CD14-positive monocyte (primary cell): Measurements from ENCODE around the gene PIM3. TPM values are rescaled to one million over a fixed set of nuclear protein-coding genes. Genes with fewer than 3 reads are reported as not detected.

Experiments used
- DNase-seq, 3 donors: peaks; one replicate each; pipeline ENCODE4 v3.0.0-alpha.2; 2011 to 2022
- H2AFZ ChIP-seq: 2 replicates; pipeline ENCODE4 v1.6.0; 2012; ENCODE audit warnings: mild to moderate bottlenecking, low read depth, low read length, inconsistent platforms; ENCODE audit not compliant: insufficient read depth, poor library complexity, severe bottlenecking
- H3K27ac ChIP-seq, 2 donors: 1 replicate in 1 of 2; 2 replicates in 1 of 2; pipeline ENCODE4 v1.5.1; 2012 to 2013; ENCODE audit warnings: low read length in 2 of 2, control low read depth in 1 of 2, inconsistent platforms in 1 of 2, low read depth in 1 of 2, mild to moderate bottlenecking in 1 of 2
- H3K27me3 ChIP-seq, 2 donors: one replicate each; pipeline versions ENCODE4 v1.6.0 to v1.6.1; 2011 to 2013; ENCODE audit warnings: low read length in 2 of 2; ENCODE audit not compliant: control insufficient read depth in 2 of 2, insufficient read depth in 2 of 2
- H3K36me3 ChIP-seq, 2 donors: replicated peaks in 1 of 2; 1 replicate in 1 of 2; 2 replicates in 1 of 2; pipeline versions ENCODE4 v1.5.1 to v1.6.1; 2012 to 2013; ENCODE audit warnings: low read length in 2 of 2, control low read depth in 1 of 2, inconsistent platforms in 1 of 2, mild to moderate bottlenecking in 1 of 2; ENCODE audit not compliant: insufficient read depth in 2 of 2, control insufficient read depth in 1 of 2
- H3K4me1 ChIP-seq, 2 donors: 1 replicate in 1 of 2; 2 replicates in 1 of 2; pipeline versions ENCODE4 v1.5.1 to v1.6.1; 2012 to 2013; ENCODE audit warnings: low read length in 2 of 2, control low read depth in 1 of 2, inconsistent platforms in 1 of 2, mild to moderate bottlenecking in 1 of 2, moderate library complexity in 1 of 2; ENCODE audit not compliant: insufficient read depth in 2 of 2, control insufficient read depth in 1 of 2
- H3K4me2 ChIP-seq: replicated peaks from 2 replicates; pipeline ENCODE3; 2012; ENCODE audit warnings: low read length, moderate library complexity, mild to moderate bottlenecking; ENCODE audit not compliant: poor library complexity, severe bottlenecking; ENCODE audit errors: extremely low read depth
- H3K4me3 ChIP-seq, 3 experiments: fragments of 200-600 bp in 1 of 3; sonication (generic) in 1 of 3; replicated peaks in 1 of 3; 1 replicate in 2 of 3; 2 replicates in 1 of 3; pipeline ENCODE4 v1.5.1; 2011 to 2013; ENCODE audit warnings: low read length in 3 of 3, mild to moderate bottlenecking in 3 of 3, control low read depth in 2 of 3, low read depth in 2 of 3, inconsistent platforms in 1 of 3, moderate library complexity in 1 of 3
- H3K79me2 ChIP-seq: 2 replicates; pipeline ENCODE4 v1.6.0; 2012; ENCODE audit warnings: mild to moderate bottlenecking, control low read depth, inconsistent platforms, low read length, moderate library complexity; ENCODE audit not compliant: insufficient read depth
- H3K9ac ChIP-seq: 2 replicates; pipeline ENCODE4 v1.6.0; 2017; ENCODE audit warnings: low read length, mild to moderate bottlenecking; ENCODE audit not compliant: insufficient read depth, poor library complexity, severe bottlenecking
- H3K9me3 ChIP-seq, 2 donors: replicated peaks in 1 of 2; 1 replicate in 1 of 2; 2 replicates in 1 of 2; pipeline versions ENCODE4 v1.5.1 to v1.6.1; 2012 to 2013; ENCODE audit warnings: low read length in 2 of 2, control low read depth in 1 of 2; ENCODE audit not compliant: control insufficient read depth in 1 of 2, insufficient read depth in 1 of 2
- H4K20me1 ChIP-seq: 2 replicates; pipeline ENCODE4 v1.6.0; 2012; ENCODE audit warnings: mild to moderate bottlenecking, low read length, control low read depth, moderate library complexity; ENCODE audit not compliant: insufficient read depth
- H3K27ac Mint-ChIP-seq, 7 donors: one replicate each; pipeline ENCODE4 v1.8.0; 2020; ENCODE audit warnings: mild to moderate bottlenecking in 7 of 7, mixed read lengths in 7 of 7, moderate library complexity in 6 of 7, inconsistent platforms in 2 of 7
- H3K27me3 Mint-ChIP-seq, 3 donors: one replicate each; pipeline ENCODE4 v1.8.0; 2021 to 2022; ENCODE audit warnings: low read depth in 3 of 3, mild to moderate bottlenecking in 3 of 3, mixed read lengths in 3 of 3, moderate library complexity in 3 of 3, inconsistent platforms in 1 of 3
- H3K36me3 Mint-ChIP-seq, 2 donors: one replicate each; pipeline ENCODE4 v1.8.0; 2020; ENCODE audit warnings: mixed read lengths in 2 of 2, inconsistent platforms in 1 of 2, mild to moderate bottlenecking in 1 of 2
- H3K4me1 Mint-ChIP-seq: one replicate; pipeline ENCODE4 v1.8.0; 2020; ENCODE audit warnings: mild to moderate bottlenecking, mixed read lengths
- H3K4me3 Mint-ChIP-seq, 2 donors: one replicate each; pipeline ENCODE4 v1.8.0; 2020; ENCODE audit warnings: mild to moderate bottlenecking in 2 of 2, mixed read lengths in 2 of 2, moderate library complexity in 1 of 2
- H3K9me3 Mint-ChIP-seq, 7 donors: one replicate each; pipeline ENCODE4 v1.8.0; 2020 to 2022; ENCODE audit warnings: mixed read lengths in 7 of 7, mild to moderate bottlenecking in 6 of 7, moderate library complexity in 6 of 7, inconsistent platforms in 2 of 7
- WGBS: methylation state at CpG from one replicate; pipeline ENCODE4 v1.1.5; 2013; ENCODE audit warnings: missing lambda C conversion rate; ENCODE audit not compliant: insufficient coverage; 5-methylcytosine and 5-hydroxymethylcytosine counted together
- intact Hi-C, 2 donors: fragments of 100-400 bp; cut with micrococcal nuclease; formaldehyde crosslinking; loops; one replicate each; pipeline versions ENCODE4 v1.15.0 to v1.15.1; 2023
- polyA plus RNA-seq, 3 donors: library from polyadenylated mRNA; depleted of rRNA in 1 of 3; unstranded in 2 of 3; stranded (reverse) in 1 of 3; fragments of 300-500 nt in 2 of 3; fragments of >200 nt in 1 of 3; fragmentation: Illumina TruSeq in 2 of 3; gene quantifications; 1 replicate in 2 of 3; 2 replicates in 1 of 3; pipeline ENCODE4 v1.2.3, GENCODE V29; 2012 to 2021
- TF ChIP-seq, protein P1 (sequence below): fragments of 200-600 bp; IDR thresholded peaks from one replicate; pipeline ENCODE4 v1.8.0; 2022; ENCODE audit warnings: antibody characterized with exemption, mild to moderate bottlenecking

The PIM3 gene
- polyA plus RNA-seq, 3 donors: 38.8 to 135 (median 40.4) TPM

DNA sequence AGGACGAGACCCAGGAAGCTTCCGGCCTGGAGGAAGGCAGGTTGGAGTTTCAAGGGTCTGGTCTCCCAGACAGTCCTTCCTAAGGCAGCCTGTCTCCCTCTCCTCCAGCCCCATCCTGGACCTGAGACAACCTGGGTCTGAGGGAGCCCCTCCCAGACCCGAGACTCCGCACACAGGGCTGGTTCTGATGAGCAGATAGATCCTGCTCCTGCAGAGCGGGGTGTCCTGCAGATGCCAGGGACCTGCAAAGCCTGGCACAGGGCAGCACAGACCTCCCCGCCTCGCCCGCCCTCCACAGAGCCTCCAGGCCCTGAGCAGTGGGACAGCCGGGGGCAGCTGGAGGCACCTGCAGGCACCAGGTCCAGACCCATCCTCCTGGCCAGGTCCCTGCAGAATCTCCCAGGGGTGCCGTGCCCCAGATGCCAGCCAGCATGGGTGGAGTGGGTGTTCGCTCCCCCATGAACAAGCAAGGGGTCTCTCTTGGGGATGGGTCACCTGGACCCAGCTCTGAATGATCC, 7.8 kb downstream of the PIM3 start:
- Histone ChIP-seq H3K36me3 (peaks cover 17 to 18% of the 10 kb centered on the region in 2 donors), H3K27me3 (peaks cover 0 to 10% of the 10 kb centered on the region in 2 donors), H4K20me1 (peaks cover 51% of the 10 kb centered on the region), H3K9ac (no peak overlapping the region), H2AFZ (no peak overlapping the region), H3K79me2 (peaks cover 18% of the 10 kb centered on the region), H3K4me3 (peak overlapping the region in 1 of 3 experiments; percentile 69), H3K9me3 (no peaks in the 10 kb centered on the region), H3K27ac (no peak overlapping the region), H3K4me2 (no peak overlapping the region), H3K4me1 (peaks cover 73 to 85% of the 10 kb centered on the region in 2 donors)
- H3K4me3 Mint-ChIP-seq: peak overlapping the region in 1 of 2 donors; percentile 81
- DNase-seq: peak in 1 of 3 donors; percentile 23
- peaks cover 18% of the 10 kb centered on the region in 2 donors for H3K36me3 Mint-ChIP-seq
- H3K4me1 Mint-ChIP-seq: peaks cover 61% of the 10 kb centered on the region
- intact Hi-C loops: loop anchor here in 1 of 2 donors (10.0 kb wide), 1 partner anchor 336 kb away; the partner anchor contains the start of gene PLXNB2
- 92% methylated on average over 9 of the region's 11 CpGs for WGBS
- H3K27ac Mint-ChIP-seq: peak overlapping the region in 6 of 7 donors; percentile 31 to 94 (median 81)
- TF ChIP-seq, protein P1, sequence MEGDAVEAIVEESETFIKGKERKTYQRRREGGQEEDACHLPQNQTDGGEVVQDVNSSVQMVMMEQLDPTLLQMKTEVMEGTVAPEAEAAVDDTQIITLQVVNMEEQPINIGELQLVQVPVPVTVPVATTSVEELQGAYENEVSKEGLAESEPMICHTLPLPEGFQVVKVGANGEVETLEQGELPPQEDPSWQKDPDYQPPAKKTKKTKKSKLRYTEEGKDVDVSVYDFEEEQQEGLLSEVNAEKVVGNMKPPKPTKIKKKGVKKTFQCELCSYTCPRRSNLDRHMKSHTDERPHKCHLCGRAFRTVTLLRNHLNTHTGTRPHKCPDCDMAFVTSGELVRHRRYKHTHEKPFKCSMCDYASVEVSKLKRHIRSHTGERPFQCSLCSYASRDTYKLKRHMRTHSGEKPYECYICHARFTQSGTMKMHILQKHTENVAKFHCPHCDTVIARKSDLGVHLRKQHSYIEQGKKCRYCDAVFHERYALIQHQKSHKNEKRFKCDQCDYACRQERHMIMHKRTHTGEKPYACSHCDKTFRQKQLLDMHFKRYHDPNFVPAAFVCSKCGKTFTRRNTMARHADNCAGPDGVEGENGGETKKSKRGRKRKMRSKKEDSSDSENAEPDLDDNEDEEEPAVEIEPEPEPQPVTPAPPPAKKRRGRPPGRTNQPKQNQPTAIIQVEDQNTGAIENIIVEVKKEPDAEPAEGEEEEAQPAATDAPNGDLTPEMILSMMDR: no peak
- H3K27me3 Mint-ChIP-seq: peaks cover 0 to 5% (median 0%) of the 10 kb centered on the region in 3 donors
- H3K9me3 Mint-ChIP-seq: no peaks in the 10 kb centered on the region

DNA sequence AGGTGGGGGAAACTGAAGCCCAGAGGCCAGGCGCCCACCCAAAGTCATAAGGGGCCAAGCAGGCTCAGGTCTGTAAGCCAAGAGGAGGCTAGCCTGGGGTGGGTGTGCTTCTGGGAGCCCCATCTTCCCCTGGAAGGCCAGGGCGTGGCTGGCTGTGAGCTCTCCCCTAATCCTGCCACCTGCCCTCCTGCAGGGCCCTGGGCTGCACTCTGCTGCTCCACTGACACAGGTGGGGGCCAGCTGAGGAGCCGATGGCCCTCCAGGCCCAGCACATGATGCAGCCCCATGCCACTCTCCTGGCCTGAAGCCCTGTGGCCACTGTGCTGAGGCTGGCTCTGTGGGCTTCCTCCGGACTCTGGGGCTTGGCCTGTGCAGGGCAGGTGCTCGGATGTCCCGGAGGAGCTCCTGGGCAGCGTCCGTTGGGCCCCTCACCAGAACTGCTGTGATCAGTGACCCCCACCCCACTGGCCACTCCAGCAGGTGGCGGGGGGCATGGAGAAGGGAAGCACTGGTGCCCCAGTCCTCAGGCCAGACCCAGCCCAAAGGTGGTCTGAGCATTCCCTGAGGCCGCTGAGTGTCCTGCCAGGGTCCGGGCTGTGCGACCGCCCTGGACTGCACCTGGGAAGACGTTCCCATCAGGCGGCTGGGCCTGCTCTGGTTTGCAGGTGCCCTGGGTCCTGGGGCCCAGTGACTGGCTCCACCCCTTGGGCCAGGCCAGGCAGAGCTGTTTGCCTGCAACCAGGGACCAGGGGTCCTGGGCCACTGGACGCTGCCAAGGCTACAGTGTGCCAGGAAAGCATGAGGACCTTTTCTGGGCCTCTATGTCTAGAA, 8.5 kb downstream of the PIM3 start:
- no peak overlapping the region for H2AFZ ChIP-seq
- Mint-ChIP-seq H3K4me1 (peaks cover 54% of the 10 kb centered on the region), H3K27ac (peak overlapping the region in 5 of 7 donors; percentile 14 to 94 (median 57)), H3K4me3 (no peak overlapping the region), H3K27me3 (peaks cover 0 to 5% (median 0%) of the 10 kb centered on the region in 3 donors), H3K36me3 (peaks cover 11% of the 10 kb centered on the region in 2 donors), H3K9me3 (no peaks in the 10 kb centered on the region)
- peaks cover 66 to 78% of the 10 kb centered on the region in 2 donors for H3K4me1 ChIP-seq
- peak in 1 of 3 donors; percentile 24 for DNase-seq
- intact Hi-C loops: loop anchor here in 1 of 2 donors (10.0 kb wide), 1 partner anchor 336 kb away; the partner anchor contains the start of gene PLXNB2
- H3K9me3 ChIP-seq: no peaks in the 10 kb centered on the region
- WGBS: 96% methylated on average over 14 of the region's 16 CpGs
- TF ChIP-seq, protein P1: no peak
- peaks cover 12% of the 10 kb centered on the region for H3K79me2 ChIP-seq
- peaks cover 44% of the 10 kb centered on the region for H4K20me1 ChIP-seq
- peaks cover 0 to 10% of the 10 kb centered on the region in 2 donors for H3K27me3 ChIP-seq
- no peak overlapping the region for H3K9ac ChIP-seq
- no peak overlapping the region for H3K27ac ChIP-seq
- H3K36me3 ChIP-seq: peaks cover 11% of the 10 kb centered on the region in 2 donors
- H3K4me3 ChIP-seq: no peak overlapping the region
- H3K4me2 ChIP-seq: no peak overlapping the region
